K562 (cell line): ENCODE results near the gene TAS2R31. TPM values are rescaled to one million over a fixed set of nuclear protein-coding genes. Genes with fewer than 3 reads are reported as not detected.

Source experiments
- ATAC-seq: fragments of 200-7000 bp; cut with Tn5 transposase; 3 replicates; pipeline ENCODE4 v1.9.1; 2020; ENCODE audit warnings: moderate library complexity
- BruUV-seq: library from RNA; stranded (reverse); fragments of 400-500 nt; replicated peaks from 2 replicates; lab custom pipeline; 2021; lab: Mats Ljungman, UMichigan
- CTCF ChIA-PET: fragments of 300-600 bp; formaldehyde crosslinking; extraction: SDS; loops from one replicate; lab custom pipeline; 2021; ENCODE audit warnings: low intra/inter-chr PET ratio; lab: Yijun Ruan, JAX
- POLR2A ChIA-PET: fragments of 300-600, 350-650 bp; sonication (Branson Sonifier 250); formaldehyde crosslinking; extraction: SDS; loops from one replicate; lab custom pipeline; 2021; ENCODE audit warnings: antibody characterized with exemption, inconsistent platforms; lab: Yijun Ruan, JAX
- DNase-seq, 4 experiments: peaks; one replicate each; pipeline versions ENCODE4 v3.0.0 to v3.0.0-alpha.2; 2011 to 2018; ENCODE audit warnings: low spot score in 3 of 4, mixed read lengths in 3 of 4; ENCODE audit errors: extremely low read depth in 1 of 4
- FAIRE-seq: peaks from 2 replicates; lab custom pipeline; 2011; peaks lifted over from hg19 to GRCh38; lab: Jason Lieb, UNC
- H2AFZ ChIP-seq: 2 replicates; pipeline ENCODE4 v1.6.0; 2011; ENCODE audit warnings: low read depth, low read length, control low read depth, inconsistent platforms
- H3K27ac ChIP-seq: fragments of 200-600 bp; 3 replicates; pipeline ENCODE4 v1.8.0; 2011; ENCODE audit warnings: low read depth, mild to moderate bottlenecking, control low read depth, inconsistent platforms, low read length, moderate library complexity, mixed read lengths; ENCODE audit errors: extremely low read depth
- H3K27me3 ChIP-seq, 2 experiments: fragments of 300-600 bp in 1 of 2; 2 replicates in 1 of 2; 3 replicates in 1 of 2; pipeline versions ENCODE4 v1.6.0 to v1.8.0; 2011; ENCODE audit warnings: inconsistent platforms in 2 of 2, low read length in 2 of 2, mild to moderate bottlenecking in 1 of 2, mixed read lengths in 1 of 2, moderate library complexity in 1 of 2; ENCODE audit not compliant: control insufficient read depth in 2 of 2, insufficient read depth in 2 of 2
- H3K36me3 ChIP-seq: fragments of 300-600 bp; 3 replicates; pipeline ENCODE4 v1.8.0; 2011; ENCODE audit warnings: mild to moderate bottlenecking, low read length, inconsistent platforms; ENCODE audit not compliant: control insufficient read depth, insufficient read depth
- H3K4me1 ChIP-seq, 2 experiments: fragments of 200-600 bp in 1 of 2; replicated peaks in 1 of 2; 2 replicates in 1 of 2; 3 replicates in 1 of 2; pipeline versions ENCODE4 v1.5.1 to v1.8.0; 2011; ENCODE audit warnings: inconsistent platforms in 2 of 2, low read length in 2 of 2, mild to moderate bottlenecking in 1 of 2, mixed read lengths in 1 of 2, moderate library complexity in 1 of 2; ENCODE audit not compliant: control insufficient read depth in 2 of 2, insufficient read depth in 2 of 2
- H3K4me2 ChIP-seq: 2 replicates; pipeline ENCODE4 v1.6.1; 2011; ENCODE audit warnings: low read length, control low read depth, inconsistent platforms, mixed read lengths; ENCODE audit not compliant: insufficient read depth
- H3K4me3 ChIP-seq: fragments of 200-600 bp; sonication (generic), shearing (Covaris generic); 2 replicates; pipeline ENCODE4 v1.5.1; 2016; ENCODE audit warnings: control low read depth, inconsistent platforms
- H3K79me2 ChIP-seq: fragments of 200-600 bp; 3 replicates; pipeline ENCODE4 v1.8.0; 2011; ENCODE audit warnings: low read length, inconsistent platforms; ENCODE audit not compliant: control insufficient read depth, insufficient read depth
- H3K9ac ChIP-seq, 2 experiments: 2 replicates each; pipeline versions ENCODE4 v1.6.0 to v1.6.1; 2011; ENCODE audit warnings: low read depth in 2 of 2, low read length in 2 of 2, control low read depth in 1 of 2, inconsistent platforms in 1 of 2, mild to moderate bottlenecking in 1 of 2, mixed read lengths in 1 of 2; ENCODE audit not compliant: insufficient read depth in 1 of 2
- H3K9me1 ChIP-seq: one replicate; pipeline ENCODE4 v1.6.0; 2011; ENCODE audit warnings: inconsistent platforms, mild to moderate bottlenecking, low read length, moderate library complexity; ENCODE audit not compliant: control insufficient read depth, insufficient read depth
- H3K9me3 ChIP-seq: replicated peaks from 2 replicates; pipeline ENCODE4 v1.5.1; 2011; ENCODE audit warnings: low read depth, low read length, inconsistent platforms; ENCODE audit not compliant: control insufficient read depth, insufficient read depth
- H4K20me1 ChIP-seq: replicated peaks from 2 replicates; pipeline ENCODE4 v1.6.1; 2011; ENCODE audit warnings: low read length, inconsistent platforms, mixed read lengths; ENCODE audit not compliant: control insufficient read depth, insufficient read depth
- BCLAF1 ChIP-seq, 2 experiments: fragments of 450-650 bp in 1 of 2; IDR thresholded peaks; 2 replicates each; pipeline ENCODE4 v1.6.1; 2011 to 2017; ENCODE audit warnings: low read depth in 2 of 2, antibody characterized with exemption in 1 of 2, borderline replicate concordance in 1 of 2, low read length in 1 of 2, mild to moderate bottlenecking in 1 of 2, mixed read lengths in 1 of 2; ENCODE audit not compliant: control insufficient read depth in 1 of 2
- COPS2 ChIP-seq: fragments of 450-650 bp; conservative IDR thresholded peaks from 2 replicates; pipeline ENCODE4 v1.6.1; 2016; ENCODE audit warnings: mild to moderate bottlenecking, moderate library complexity
- CREBBP ChIP-seq: IDR thresholded peaks from one replicate; pipeline ENCODE4 v1.6.1; 2012; ENCODE audit warnings: low read depth, mild to moderate bottlenecking, control low read depth, inconsistent platforms, low read length
- TRIM28 ChIP-seq: fragments of 450-650 bp; IDR thresholded peaks from 2 replicates; pipeline ENCODE4 v1.6.1; 2017
- ZBTB5 ChIP-seq: fragments of 450-650 bp; IDR thresholded peaks from 2 replicates; pipeline ENCODE4 v1.6.1; 2017; ENCODE audit warnings: antibody characterized with exemption
- ZNF277 ChIP-seq: fragments of 250-450 bp; sonication (Bioruptor Pico); IDR thresholded peaks from 2 replicates; pipeline ENCODE4 v1.8.0; 2022; ENCODE audit warnings: inconsistent platforms, mild to moderate bottlenecking, moderate library complexity, borderline replicate concordance
- ZNF507 ChIP-seq: conservative IDR thresholded peaks from 2 replicates; pipeline ENCODE4 v1.6.1; 2017; ENCODE audit warnings: missing genetic modification characterization, missing compliant biosample characterization
- ZNF79 ChIP-seq: fragments of 250-450 bp; sonication (Bioruptor Pico); IDR thresholded peaks from 2 replicates; pipeline ENCODE4 v1.4.0; 2020; ENCODE audit warnings: low read depth, mild to moderate bottlenecking, moderate library complexity
- WGBS: fragments of 100-300 bp; shearing (Covaris generic); methylation state at CpG from one replicate; pipeline ENCODE4 v1.1.6; 2016; ENCODE audit warnings: low coverage, mixed read lengths; ENCODE audit not compliant: insufficient coverage; ENCODE audit errors: missing lambda C conversion rate; 5-methylcytosine and 5-hydroxymethylcytosine counted together
- in situ Hi-C: fragments of 300-500 bp; cut with MboI; formaldehyde crosslinking; loops from 4 replicates; pipeline ENCODE4 v1.15.0; 2018; ENCODE audit warnings: inconsistent platforms, mixed read lengths
- intact Hi-C: fragments of 100-400 bp; cut with micrococcal nuclease; formaldehyde crosslinking; loops from 2 replicates; pipeline ENCODE4 v1.14.2; 2022
- polyA plus RNA-seq, 8 experiments: library from polyadenylated mRNA; depleted of rRNA in 4 of 8; stranded (reverse) in 5 of 8; unstranded in 3 of 8; fragments of >200 nt; fragmentation: Nextera tagmentation in 2 of 8; fragmentation: Illumina TruSeq in 1 of 8; extraction: Ambion mirVana in 2 of 8; extraction: Trizol in 1 of 8; gene quantifications; 2 replicates each; pipeline versions ENCODE4 v1.2.1 to v1.2.3, GENCODE V29; 2011 to 2014; ENCODE audit warnings: inconsistent platforms in 1 of 8, missing spikeins in 1 of 8
- total RNA-seq, 7 experiments: library from RNA; depleted of rRNA in 6 of 7; stranded (reverse); fragments of >200 nt in 6 of 7; fragmentation: Illumina TruSeq in 2 of 7; extraction: Trizol in 2 of 7; gene quantifications; 2 replicates each; pipeline versions ENCODE4 v1.2.1 to v1.2.3, GENCODE V29; 2011 to 2021; ENCODE audit warnings: low replicate concordance in 1 of 7

The TAS2R31 gene
- total and polyA plus RNA-seq, 9 of the 15 experiments (the other 6 are each of a cell fraction or from before 2014, with no cell fraction given) = 0.59 to 3.6 (median 1.4) TPM; not detected in 4

- TF ChIP-seq BCLAF1 (IDR thresholded peaks at IDR 0.05; ENCODE audit: borderline replicate concordance in 1 of 2, control insufficient read depth in 1 of 2, low read depth in 2 of 2, low read length in 1 of 2) = no peak
Observed at GRCh38 chr12:11078246-11078645, 47.0 kb upstream of the TAS2R31 start (continued).

- no peak for TF ChIP-seq ZBTB5
- TF ChIP-seq ZNF79 (CRISPR knock-in tag) = no peak
- no peak for TF ChIP-seq COPS2
- no peak for TF ChIP-seq ZNF507 (tag)
- TF ChIP-seq ZNF277 (CRISPR knock-in tag) = no peak
- no peak for TF ChIP-seq CREBBP
- TF ChIP-seq TRIM28 = no peak
- H3K9ac ChIP-seq = no peak overlapping the region
- DNase-seq (no peak), FAIRE-seq (no peak), ATAC-seq (no peak)
- BruUV-seq = no TSS peak
- intact Hi-C loops (no loop called here), in situ Hi-C loops (no loop called here)
- no peak overlapping the region for H3K4me2 ChIP-seq
- H3K4me3 ChIP-seq = no peak overlapping the region
- 0% methylated on average over 2 of the region's 3 CpGs for WGBS
- no peaks in the 10 kb centered on the region for H3K79me2 ChIP-seq
- no peak overlapping the region for H3K27ac ChIP-seq
- no peaks in the 10 kb centered on the region for H3K9me1 ChIP-seq
- CTCF ChIA-PET = no interaction called here
- H3K27me3 ChIP-seq = no peaks in the 10 kb centered on the region
- no peaks in the 10 kb centered on the region for H3K36me3 ChIP-seq
- POLR2A ChIA-PET = no interaction called here
- H3K4me1 ChIP-seq = no peaks in the 10 kb centered on the region
- H3K9me3 ChIP-seq = no peaks in the 10 kb centered on the region
- no peak overlapping the region for H2AFZ ChIP-seq
- no peaks in the 10 kb centered on the region for H4K20me1 ChIP-seq
Observed at GRCh38 chr12:11075642-11076041, 44.4 kb upstream of the TAS2R31 start.
